Measurements from ENCODE around the gene CHST6.
"Not testable (repeated sequence)": the region's sequence is repeated elsewhere in the genome, so short reads cannot be mapped to it uniquely, and the experiment has no call there.

The CHST6 gene

DNA sequence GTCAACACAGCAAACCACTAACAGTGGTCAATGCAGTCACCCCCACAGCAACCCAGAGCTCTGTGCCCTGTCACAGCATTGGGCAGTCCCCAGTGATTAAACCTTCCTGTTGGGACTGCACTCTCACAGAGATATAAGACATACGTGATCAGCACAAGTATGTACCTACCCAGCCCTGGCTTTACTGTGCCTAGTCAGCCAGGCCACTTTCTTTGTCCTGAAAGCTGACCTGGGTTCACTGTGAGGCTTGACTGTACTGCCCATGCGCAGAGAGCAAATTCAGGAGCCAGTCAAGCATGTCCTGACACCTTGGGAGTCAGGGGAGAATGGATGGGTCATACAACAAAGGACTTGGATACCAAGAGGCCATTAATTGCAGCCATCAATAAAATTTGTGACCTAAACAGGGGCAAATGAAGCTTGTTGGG lies 19.8 kb downstream of the CHST6 start:
- no peak for DNase-seq (ENCODE audit: low spot score)

DNA sequence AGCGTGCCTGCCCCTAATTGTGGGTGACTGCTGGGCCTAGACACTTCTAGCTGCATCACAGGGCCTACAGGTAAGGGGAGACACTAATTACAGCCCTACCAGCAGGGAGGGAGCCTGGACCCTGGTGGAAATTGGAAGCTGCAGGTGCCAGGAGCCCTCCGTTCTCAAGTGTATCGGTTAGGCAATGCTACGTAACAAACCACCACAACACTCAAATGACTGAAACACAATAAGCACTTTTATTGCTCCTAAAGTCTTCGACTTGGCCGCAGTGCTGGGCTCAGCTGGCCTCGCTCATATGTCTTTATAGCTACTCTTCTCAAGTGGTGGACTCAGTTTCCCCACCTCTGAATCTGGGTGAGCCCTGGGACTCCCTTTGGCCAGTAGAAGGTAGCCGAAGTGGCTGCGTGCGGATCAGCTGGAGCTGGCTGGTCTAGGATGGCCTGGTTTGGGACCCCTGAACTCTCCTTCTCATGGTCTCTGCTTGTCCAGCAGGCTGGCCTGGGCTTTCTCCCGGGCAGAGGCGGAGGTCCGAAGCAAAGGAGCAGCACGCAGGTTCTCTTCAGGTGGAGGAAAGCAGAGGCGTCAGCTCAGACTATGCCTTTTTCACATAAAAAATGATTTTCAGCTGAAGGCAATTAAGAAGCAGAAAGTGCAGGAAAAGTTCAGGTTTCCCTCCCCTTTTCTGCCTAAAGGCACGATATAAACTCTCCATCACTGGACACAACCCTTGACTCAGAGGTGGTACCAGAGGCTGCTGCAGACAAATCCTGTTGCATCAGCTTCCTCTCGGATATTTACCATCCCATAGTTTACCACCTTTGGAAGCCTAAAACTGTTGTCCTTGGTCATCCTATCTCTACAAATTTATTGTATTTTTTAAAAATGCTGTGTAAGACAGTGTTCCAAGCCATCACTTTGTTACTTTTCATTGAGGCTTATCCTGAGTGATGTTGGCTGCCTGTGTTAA lies 22.0 kb downstream of the CHST6 start:
- DNase-seq (ENCODE audit: low spot score): no peak

GRCh38 chr16:75471723-75472633 lies 23.3 kb downstream of the CHST6 start:
- peak; percentile 86 for DNase-seq (ENCODE audit: low spot score)

GRCh38 chr16:75466760-75467159 lies 28.5 kb downstream of the CHST6 start:
- DNase-seq (ENCODE audit: low spot score): no peak

DNA sequence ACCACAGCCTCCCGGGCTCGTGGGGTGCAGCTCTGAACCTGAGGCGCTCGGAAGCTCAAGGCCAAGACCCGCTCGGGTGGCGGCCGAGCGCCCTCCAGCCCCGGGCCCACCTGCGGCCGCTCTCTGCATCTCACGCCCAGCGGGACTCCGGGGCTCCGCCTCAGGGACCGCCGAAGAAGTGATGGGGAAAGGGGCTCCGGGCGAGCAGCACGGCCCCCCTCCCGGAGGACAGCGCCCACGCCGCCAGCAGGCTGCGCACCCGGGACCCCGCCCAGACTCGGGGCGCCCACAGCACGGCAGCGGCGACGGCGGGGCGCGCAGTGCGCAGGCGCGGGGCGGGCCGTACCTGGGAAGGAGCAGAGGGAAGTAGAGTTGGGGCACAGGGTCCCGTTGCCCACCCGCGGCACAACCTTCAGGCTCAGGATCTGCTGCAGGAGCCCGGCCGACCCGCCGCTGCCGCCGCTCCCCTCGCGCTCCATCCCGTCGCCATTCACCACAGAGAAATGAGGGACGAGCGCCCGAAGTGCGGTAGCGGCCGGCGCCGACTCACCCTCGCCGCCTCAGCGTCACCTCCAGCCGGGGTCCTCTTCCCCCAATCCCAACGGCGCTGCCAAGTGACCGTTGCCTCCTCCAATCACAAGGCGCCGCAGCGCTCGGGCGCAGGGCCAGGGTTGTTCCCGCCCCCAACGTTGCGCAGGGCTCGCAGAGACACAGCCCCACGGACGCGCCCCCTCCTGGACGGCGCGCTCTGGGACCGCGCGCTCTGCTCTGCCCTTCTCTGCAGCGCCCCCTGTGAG lies 30.9 kb downstream of the CHST6 start, which contains the start of gene TMEM170A:
Gene TMEM170A (minus strand): TSS at position 568 of the 797 bp plus-strand sequence. CDS start 89 bp downstream, at position 479.
- DNase-seq (ENCODE audit: low spot score): peak; percentile 98

- peak; percentile 54 for DNase-seq (ENCODE audit: low spot score)
Observed at GRCh38 chr16:75463389-75464121, 31.7 kb downstream of the CHST6 start.

DNA sequence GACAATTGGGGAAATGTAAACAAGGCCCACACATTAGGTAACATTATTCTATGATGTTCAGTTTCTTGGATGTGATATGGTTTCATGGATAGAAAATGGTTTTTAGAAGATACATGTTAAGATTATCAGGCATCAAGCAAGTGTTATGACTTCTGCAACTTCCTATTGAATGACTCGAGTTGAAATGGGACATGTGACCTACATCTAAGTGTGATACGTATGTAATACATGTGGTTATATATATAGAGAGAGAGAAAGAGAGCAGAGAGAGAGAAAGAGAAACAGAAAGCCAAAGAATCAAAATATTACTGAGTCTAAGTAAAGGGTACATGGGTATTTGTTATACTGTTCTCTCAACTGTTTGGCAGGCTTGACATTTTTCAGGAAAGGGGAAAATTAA lies 32.4 kb downstream of the CHST6 start:
- DNase-seq (ENCODE audit: low spot score): no peak

GRCh38 chr16:75461575-75461974 lies 33.7 kb downstream of the CHST6 start:
- DNase-seq (ENCODE audit: low spot score): no peak

GRCh38 chr16:75460446-75460845 lies 34.8 kb downstream of the CHST6 start:
- no peak for DNase-seq (ENCODE audit: low spot score)

DNA sequence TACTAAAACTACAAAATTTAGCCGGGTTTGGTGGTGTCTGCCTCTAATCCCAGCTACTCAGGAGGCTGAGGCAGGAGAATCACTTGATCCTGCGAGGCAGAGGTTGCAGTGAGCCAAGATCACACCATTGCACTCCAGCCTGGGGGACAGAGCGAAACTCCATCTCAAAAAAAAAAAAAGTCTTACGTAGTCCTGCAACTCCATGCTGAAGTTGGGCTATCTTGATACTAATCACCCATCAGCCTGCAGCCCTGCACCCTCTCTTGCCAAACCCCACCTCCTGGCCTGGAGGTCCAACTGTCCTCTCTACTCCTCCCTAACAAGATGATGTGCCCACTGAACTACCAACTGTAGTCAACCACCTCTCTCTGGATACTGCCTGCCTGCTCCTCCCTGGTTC lies 35.5 kb downstream of the CHST6 start:
- DNase-seq (ENCODE audit: low spot score): no peak

DNA sequence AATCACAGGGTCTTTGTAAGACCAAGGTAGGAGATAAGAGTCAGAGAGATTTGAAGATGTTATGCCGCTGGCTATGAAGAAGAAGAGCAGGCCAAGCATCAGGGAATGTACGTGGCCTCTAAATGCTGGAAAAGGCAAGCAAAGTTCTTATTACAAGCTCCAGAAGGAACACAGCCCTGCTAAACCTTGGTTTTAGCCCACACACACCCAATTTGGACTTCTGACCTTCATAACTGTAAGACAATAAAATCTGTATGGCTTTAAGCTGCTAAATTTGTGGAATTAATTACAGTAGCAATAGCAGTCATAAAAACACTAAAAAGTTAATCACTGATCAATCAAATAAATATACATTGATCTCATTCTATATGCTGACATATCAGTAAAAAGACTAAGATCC lies 36.8 kb downstream of the CHST6 start:
- DNase-seq (ENCODE audit: low spot score): no peak

- DNase-seq (ENCODE audit: low spot score): no peak
Observed at GRCh38 chr16:75458029-75458428, 37.2 kb downstream of the CHST6 start.

GRCh38 chr16:75457485-75458021 lies 37.7 kb downstream of the CHST6 start:
- no peak for DNase-seq (ENCODE audit: low spot score)

DNA sequence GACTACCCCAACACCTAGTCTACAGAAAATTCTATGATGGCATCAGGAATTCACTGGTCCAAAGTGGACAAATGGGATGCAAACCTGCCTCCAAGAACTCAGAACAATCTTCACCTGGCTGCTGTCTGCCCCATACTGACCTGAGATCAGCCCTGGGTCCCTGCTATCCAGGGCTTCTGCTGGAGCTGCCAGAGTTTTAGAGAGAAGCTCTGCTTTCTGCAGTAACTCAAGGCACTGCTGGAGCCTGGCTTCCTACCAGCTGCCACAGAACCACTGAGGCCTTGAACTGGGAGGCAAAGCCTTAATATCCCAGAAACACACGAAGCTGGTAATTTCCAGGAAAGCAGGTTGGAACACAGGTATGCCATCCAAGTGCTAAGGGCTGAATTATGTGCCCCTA lies 38.3 kb downstream of the CHST6 start:
- no peak for DNase-seq (ENCODE audit: low spot score)

DNA sequence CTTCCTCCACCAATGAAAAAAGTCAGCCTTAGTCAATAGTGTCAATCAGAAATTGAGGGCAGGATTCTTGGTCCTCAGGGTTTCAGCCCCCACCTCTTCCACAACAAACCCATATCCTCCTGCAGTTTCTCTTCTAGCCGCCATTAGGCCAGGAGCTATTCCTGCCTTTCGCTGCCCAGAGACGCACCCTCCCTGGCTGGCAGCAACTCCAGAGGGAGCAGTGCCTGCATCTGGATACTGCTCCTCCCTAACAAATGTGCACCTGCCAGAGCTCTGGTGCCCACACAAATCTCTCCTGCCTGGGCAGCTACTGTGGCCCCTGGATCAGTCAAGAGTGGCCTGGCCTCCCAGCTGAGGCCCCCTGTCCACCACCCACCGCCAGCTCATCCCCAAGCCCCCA lies 38.8 kb downstream of the CHST6 start:
- not testable (repeated sequence) for DNase-seq (ENCODE audit: low spot score)

- no peak for DNase-seq (ENCODE audit: low spot score)
Observed at GRCh38 chr16:75455677-75456076, 39.6 kb downstream of the CHST6 start.

- DNase-seq (ENCODE audit: low spot score): no peak
Observed at GRCh38 chr16:75452464-75453190, 42.6 kb downstream of the CHST6 start.

- DNase-seq (ENCODE audit: low spot score): no peak
Observed at GRCh38 chr16:75446416-75446815, 48.8 kb downstream of the CHST6 start.

DNA sequence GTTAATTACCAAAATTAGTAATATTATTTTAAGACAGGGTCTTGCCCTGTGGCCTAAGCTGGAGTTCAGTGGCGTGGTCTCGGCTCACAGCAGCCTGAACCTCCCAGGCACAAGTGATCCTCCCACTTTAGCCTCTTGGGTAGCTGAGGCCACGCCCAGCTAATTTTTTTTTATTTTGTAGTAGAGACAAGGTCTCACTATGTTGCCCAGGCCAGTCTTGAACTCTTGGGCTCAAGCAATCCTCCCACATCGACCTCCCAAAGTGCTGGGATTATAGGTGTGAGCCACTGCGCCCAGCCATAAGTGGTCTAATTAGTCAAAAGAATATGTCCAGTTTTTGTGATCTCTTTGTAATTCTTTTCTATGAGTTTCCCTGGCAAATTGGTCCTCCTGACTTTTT lies 49.9 kb downstream of the CHST6 start:
- DNase-seq (ENCODE audit: low spot score): no peak

DNA sequence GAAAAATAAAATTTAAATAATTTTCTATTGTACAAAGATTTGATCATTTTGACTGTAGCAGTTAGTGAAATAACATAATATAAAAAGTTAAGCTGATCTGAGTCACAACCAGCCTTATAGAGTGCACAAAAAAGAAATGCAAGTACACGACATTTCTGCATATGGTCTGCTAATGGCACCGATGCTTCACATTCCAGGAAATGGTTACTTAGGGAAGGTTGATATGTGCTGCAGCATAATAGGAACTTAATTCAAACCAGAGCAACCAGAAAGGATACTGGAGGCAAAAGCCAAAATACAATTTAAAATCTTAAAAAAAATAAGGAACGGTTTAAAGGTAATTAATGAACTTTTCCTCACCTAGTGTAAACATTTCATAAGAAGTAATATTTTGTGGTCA lies 51.9 kb downstream of the CHST6 start:
- DNase-seq (ENCODE audit: low spot score): no peak

Measured in cerebellar cortex (tissue), 1 donor.